K562 (cell line): ENCODE measurements around the gene ZG16B. TPM values are rescaled to one million over a fixed set of nuclear protein-coding genes. Genes with fewer than 3 reads are reported as not detected.

Experiments used
- ATAC-seq: fragments of 200-7000 bp; cut with Tn5 transposase; 3 replicates; pipeline ENCODE4 v1.9.1; 2020; ENCODE audit warnings: moderate library complexity
- BruUV-seq: library from RNA; stranded (reverse); fragments of 400-500 nt; replicated peaks from 2 replicates; lab custom pipeline; 2021; lab: Mats Ljungman, UMichigan
- CTCF ChIA-PET: fragments of 300-600 bp; formaldehyde crosslinking; extraction: SDS; loops from one replicate; lab custom pipeline; 2021; ENCODE audit warnings: low intra/inter-chr PET ratio; lab: Yijun Ruan, JAX
- POLR2A ChIA-PET: fragments of 300-600, 350-650 bp; sonication (Branson Sonifier 250); formaldehyde crosslinking; extraction: SDS; loops from one replicate; lab custom pipeline; 2021; ENCODE audit warnings: antibody characterized with exemption, inconsistent platforms; lab: Yijun Ruan, JAX
- DNase-seq, 4 experiments: peaks; one replicate each; pipeline versions ENCODE4 v3.0.0 to v3.0.0-alpha.2; 2011 to 2018; ENCODE audit warnings: low spot score in 3 of 4, mixed read lengths in 3 of 4; ENCODE audit errors: extremely low read depth in 1 of 4
- FAIRE-seq: peaks from 2 replicates; lab custom pipeline; 2011; peaks lifted over from hg19 to GRCh38; lab: Jason Lieb, UNC
- H2AFZ ChIP-seq: 2 replicates; pipeline ENCODE4 v1.6.0; 2011; ENCODE audit warnings: low read depth, low read length, control low read depth, inconsistent platforms
- H3K27ac ChIP-seq: fragments of 200-600 bp; 3 replicates; pipeline ENCODE4 v1.8.0; 2011; ENCODE audit warnings: low read depth, mild to moderate bottlenecking, control low read depth, inconsistent platforms, low read length, moderate library complexity, mixed read lengths; ENCODE audit errors: extremely low read depth
- H3K27me3 ChIP-seq, 2 experiments: fragments of 300-600 bp in 1 of 2; 2 replicates in 1 of 2; 3 replicates in 1 of 2; pipeline versions ENCODE4 v1.6.0 to v1.8.0; 2011; ENCODE audit warnings: inconsistent platforms in 2 of 2, low read length in 2 of 2, mild to moderate bottlenecking in 1 of 2, mixed read lengths in 1 of 2, moderate library complexity in 1 of 2; ENCODE audit not compliant: control insufficient read depth in 2 of 2, insufficient read depth in 2 of 2
- H3K36me3 ChIP-seq: fragments of 300-600 bp; 3 replicates; pipeline ENCODE4 v1.8.0; 2011; ENCODE audit warnings: mild to moderate bottlenecking, low read length, inconsistent platforms; ENCODE audit not compliant: control insufficient read depth, insufficient read depth
- H3K4me1 ChIP-seq, 2 experiments: fragments of 200-600 bp in 1 of 2; replicated peaks in 1 of 2; 2 replicates in 1 of 2; 3 replicates in 1 of 2; pipeline versions ENCODE4 v1.5.1 to v1.8.0; 2011; ENCODE audit warnings: inconsistent platforms in 2 of 2, low read length in 2 of 2, mild to moderate bottlenecking in 1 of 2, mixed read lengths in 1 of 2, moderate library complexity in 1 of 2; ENCODE audit not compliant: control insufficient read depth in 2 of 2, insufficient read depth in 2 of 2
- H3K4me2 ChIP-seq: 2 replicates; pipeline ENCODE4 v1.6.1; 2011; ENCODE audit warnings: low read length, control low read depth, inconsistent platforms, mixed read lengths; ENCODE audit not compliant: insufficient read depth
- H3K4me3 ChIP-seq: fragments of 200-600 bp; sonication (generic), shearing (Covaris generic); 2 replicates; pipeline ENCODE4 v1.5.1; 2016; ENCODE audit warnings: control low read depth, inconsistent platforms
- H3K79me2 ChIP-seq: fragments of 200-600 bp; 3 replicates; pipeline ENCODE4 v1.8.0; 2011; ENCODE audit warnings: low read length, inconsistent platforms; ENCODE audit not compliant: control insufficient read depth, insufficient read depth
- H3K9ac ChIP-seq, 2 experiments: 2 replicates each; pipeline versions ENCODE4 v1.6.0 to v1.6.1; 2011; ENCODE audit warnings: low read depth in 2 of 2, low read length in 2 of 2, control low read depth in 1 of 2, inconsistent platforms in 1 of 2, mild to moderate bottlenecking in 1 of 2, mixed read lengths in 1 of 2; ENCODE audit not compliant: insufficient read depth in 1 of 2
- H3K9me1 ChIP-seq: one replicate; pipeline ENCODE4 v1.6.0; 2011; ENCODE audit warnings: inconsistent platforms, mild to moderate bottlenecking, low read length, moderate library complexity; ENCODE audit not compliant: control insufficient read depth, insufficient read depth
- H3K9me3 ChIP-seq: replicated peaks from 2 replicates; pipeline ENCODE4 v1.5.1; 2011; ENCODE audit warnings: low read depth, low read length, inconsistent platforms; ENCODE audit not compliant: control insufficient read depth, insufficient read depth
- H4K20me1 ChIP-seq: replicated peaks from 2 replicates; pipeline ENCODE4 v1.6.1; 2011; ENCODE audit warnings: low read length, inconsistent platforms, mixed read lengths; ENCODE audit not compliant: control insufficient read depth, insufficient read depth
- CAMTA2 ChIP-seq: fragments of 250-450 bp; sonication (Bioruptor Pico); conservative IDR thresholded peaks from 2 replicates; pipeline ENCODE4 v1.5.1; 2022
- SRSF3 ChIP-seq: fragments of 200-400 bp; formaldehyde crosslinking; IDR thresholded peaks from 2 replicates; pipeline ENCODE4 v1.6.1; 2016; ENCODE audit warnings: mild to moderate bottlenecking, low read length, moderate library complexity; ENCODE audit not compliant: insufficient read depth
- ZNF224 ChIP-seq: sonication (generic); formaldehyde crosslinking; IDR thresholded peaks from 2 replicates; pipeline ENCODE4 v1.8.0; 2022; ENCODE audit warnings: mild to moderate bottlenecking, missing genetic modification reagents
- WGBS: fragments of 100-300 bp; shearing (Covaris generic); methylation state at CpG from one replicate; pipeline ENCODE4 v1.1.6; 2016; ENCODE audit warnings: low coverage, mixed read lengths; ENCODE audit not compliant: insufficient coverage; ENCODE audit errors: missing lambda C conversion rate; 5-methylcytosine and 5-hydroxymethylcytosine counted together
- in situ Hi-C: fragments of 300-500 bp; cut with MboI; formaldehyde crosslinking; loops from 4 replicates; pipeline ENCODE4 v1.15.0; 2018; ENCODE audit warnings: inconsistent platforms, mixed read lengths
- intact Hi-C: fragments of 100-400 bp; cut with micrococcal nuclease; formaldehyde crosslinking; loops from 2 replicates; pipeline ENCODE4 v1.14.2; 2022
- polyA plus RNA-seq, 8 experiments: library from polyadenylated mRNA; depleted of rRNA in 4 of 8; stranded (reverse) in 5 of 8; unstranded in 3 of 8; fragments of >200 nt; fragmentation: Nextera tagmentation in 2 of 8; fragmentation: Illumina TruSeq in 1 of 8; extraction: Ambion mirVana in 2 of 8; extraction: Trizol in 1 of 8; gene quantifications; 2 replicates each; pipeline versions ENCODE4 v1.2.1 to v1.2.3, GENCODE V29; 2011 to 2014; ENCODE audit warnings: inconsistent platforms in 1 of 8, missing spikeins in 1 of 8
- total RNA-seq, 7 experiments: library from RNA; depleted of rRNA in 6 of 7; stranded (reverse); fragments of >200 nt in 6 of 7; fragmentation: Illumina TruSeq in 2 of 7; extraction: Trizol in 2 of 7; gene quantifications; 2 replicates each; pipeline versions ENCODE4 v1.2.1 to v1.2.3, GENCODE V29; 2011 to 2021; ENCODE audit warnings: low replicate concordance in 1 of 7
- TF ChIP-seq, protein P1 (sequence below): fragments of 450-650 bp; IDR thresholded peaks from 2 replicates; pipeline ENCODE4 v1.6.1; 2016; ENCODE audit warnings: antibody characterized with exemption
- TF ChIP-seq, protein P2 (sequence below): fragments of 250-450 bp; sonication (Bioruptor Pico); IDR thresholded peaks from 2 replicates; pipeline ENCODE4 v1.8.0; 2021; ENCODE audit warnings: borderline replicate concordance, mild to moderate bottlenecking, moderate library complexity; ENCODE audit not compliant: poor library complexity, severe bottlenecking
- TF ChIP-seq, protein P3 (sequence below): fragments of 450-650 bp; formaldehyde crosslinking; IDR thresholded peaks from 2 replicates; pipeline ENCODE4 v1.4.0; 2022; ENCODE audit warnings: missing genetic modification characterization

ZG16B gene
- total and polyA plus RNA-seq, 9 of the 15 experiments (the other 6 are each of a cell fraction or from before 2014, with no cell fraction given): 0.25 to 0.43 (median 0.34) TPM; not detected in 5

DNA sequence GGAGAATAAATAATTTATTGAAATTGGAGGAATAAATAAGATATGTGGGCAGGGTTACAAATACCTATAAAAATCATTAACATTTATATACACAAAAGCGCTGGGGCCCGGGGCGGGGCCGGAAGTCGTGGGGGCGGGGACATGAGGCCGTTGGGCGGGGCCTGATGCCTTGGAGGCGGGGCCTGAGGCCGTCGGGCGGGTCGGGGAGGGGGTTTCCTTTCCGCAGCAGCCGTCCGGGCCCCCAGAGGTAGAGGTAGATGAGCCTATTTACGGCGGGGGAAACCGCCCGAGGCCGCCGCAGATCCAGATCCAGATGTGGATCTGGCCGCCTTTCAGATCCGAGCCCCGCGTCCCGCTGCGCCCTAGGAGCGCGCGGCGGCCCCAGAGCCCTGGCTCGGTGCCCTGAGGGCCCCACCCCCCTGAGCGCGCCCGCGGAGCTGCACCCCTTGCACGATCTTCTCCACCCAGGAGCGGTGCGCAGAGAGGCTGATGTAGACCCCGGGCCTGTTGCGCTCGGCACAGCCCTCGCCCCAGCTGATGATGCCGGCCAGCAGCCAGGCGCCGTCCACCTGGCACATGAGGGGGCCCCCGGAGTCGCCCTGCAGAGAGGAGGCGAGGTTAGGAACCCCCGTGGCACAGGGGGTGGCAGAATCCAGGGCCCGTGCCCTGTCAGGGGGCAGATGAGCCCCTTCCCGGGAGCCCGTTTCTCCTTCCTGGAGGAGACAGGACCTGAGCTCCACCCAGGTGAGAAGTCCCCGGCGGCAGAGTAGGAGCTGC, 22.8 kb downstream of the ZG16B start (continued):
- TF ChIP-seq, protein P1, sequence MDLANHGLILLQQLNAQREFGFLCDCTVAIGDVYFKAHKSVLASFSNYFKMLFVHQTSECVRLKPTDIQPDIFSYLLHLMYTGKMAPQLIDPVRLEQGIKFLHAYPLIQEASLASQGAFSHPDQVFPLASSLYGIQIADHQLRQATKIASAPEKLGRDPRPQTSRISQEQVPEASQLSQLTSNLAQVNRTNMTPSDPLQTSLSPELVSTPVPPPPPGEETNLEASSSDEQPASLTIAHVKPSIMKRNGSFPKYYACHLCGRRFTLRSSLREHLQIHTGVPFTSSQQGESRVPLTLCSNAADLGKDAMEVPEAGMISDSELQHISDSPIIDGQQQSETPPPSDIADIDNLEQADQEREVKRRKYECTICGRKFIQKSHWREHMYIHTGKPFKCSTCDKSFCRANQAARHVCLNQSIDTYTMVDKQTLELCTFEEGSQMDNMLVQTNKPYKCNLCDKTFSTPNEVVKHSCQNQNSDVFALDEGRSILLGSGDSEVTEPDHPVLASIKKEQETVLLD: no peak
- TF ChIP-seq ZNF224 (CRISPR knock-in tag): no peak
- TF ChIP-seq, protein P2, sequence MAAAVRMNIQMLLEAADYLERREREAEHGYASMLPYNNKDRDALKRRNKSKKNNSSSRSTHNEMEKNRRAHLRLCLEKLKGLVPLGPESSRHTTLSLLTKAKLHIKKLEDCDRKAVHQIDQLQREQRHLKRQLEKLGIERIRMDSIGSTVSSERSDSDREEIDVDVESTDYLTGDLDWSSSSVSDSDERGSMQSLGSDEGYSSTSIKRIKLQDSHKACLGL: no peak
- TF ChIP-seq, protein P3, sequence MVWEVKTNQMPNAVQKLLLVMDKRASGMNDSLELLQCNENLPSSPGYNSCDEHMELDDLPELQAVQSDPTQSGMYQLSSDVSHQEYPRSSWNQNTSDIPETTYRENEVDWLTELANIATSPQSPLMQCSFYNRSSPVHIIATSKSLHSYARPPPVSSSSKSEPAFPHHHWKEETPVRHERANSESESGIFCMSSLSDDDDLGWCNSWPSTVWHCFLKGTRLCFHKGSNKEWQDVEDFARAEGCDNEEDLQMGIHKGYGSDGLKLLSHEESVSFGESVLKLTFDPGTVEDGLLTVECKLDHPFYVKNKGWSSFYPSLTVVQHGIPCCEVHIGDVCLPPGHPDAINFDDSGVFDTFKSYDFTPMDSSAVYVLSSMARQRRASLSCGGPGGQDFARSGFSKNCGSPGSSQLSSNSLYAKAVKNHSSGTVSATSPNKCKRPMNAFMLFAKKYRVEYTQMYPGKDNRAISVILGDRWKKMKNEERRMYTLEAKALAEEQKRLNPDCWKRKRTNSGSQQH: no peak

DNA sequence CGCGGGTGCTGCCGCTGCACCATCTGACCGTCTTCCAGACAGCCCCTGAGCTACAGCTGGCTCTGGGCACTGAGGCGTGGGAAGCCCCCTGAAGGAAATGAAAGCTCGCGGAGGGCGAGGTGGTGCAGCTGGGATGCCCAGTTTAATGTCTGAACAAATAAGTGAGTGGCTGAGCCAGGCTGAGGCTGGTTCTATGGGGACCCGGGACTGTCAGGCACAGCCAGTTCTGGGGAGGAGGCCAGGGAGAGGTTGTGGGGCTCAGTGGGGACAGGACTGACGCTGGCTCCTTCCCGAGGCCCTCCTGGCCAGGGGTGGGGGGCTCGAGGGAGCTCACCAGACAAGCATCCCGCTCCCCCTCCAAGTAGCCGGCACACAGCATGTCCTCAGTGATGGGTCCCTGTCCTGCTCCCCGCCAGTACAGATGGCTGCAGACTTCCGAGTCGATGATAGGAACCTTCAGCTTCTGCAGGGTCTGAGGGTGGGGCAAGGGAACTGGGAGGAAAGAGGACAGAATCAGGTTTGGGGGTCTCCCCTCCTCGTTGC, 23.5 kb downstream of the ZG16B start:
- CTCF ChIA-PET: interaction anchor here (0.9 kb wide), 1 partner anchor 14 kb away, joined by 4 read pairs; no protein-coding TSS in a partner anchor
- BruUV-seq: no TSS peak
- no peak overlapping the region for H3K4me3 ChIP-seq
- peaks cover 7 to 26% of the 10 kb centered on the region in 2 experiments; a peak in 4 of 5 replicates for H3K27me3 ChIP-seq
- no peak for ATAC-seq
- in situ Hi-C loops (no loop called here), intact Hi-C loops (no loop called here)
- peaks cover 7 to 59% of the 10 kb centered on the region in 2 experiments; a peak in 3 of 5 replicates for H3K4me1 ChIP-seq
- no peaks in the 10 kb centered on the region for H3K9me1 ChIP-seq
- H4K20me1 ChIP-seq: no peaks in the 10 kb centered on the region
- no peak for FAIRE-seq
- H3K4me2 ChIP-seq: no peak overlapping the region
- H3K9ac ChIP-seq: no peak overlapping the region
- no peak overlapping the region for H3K27ac ChIP-seq
- no peak overlapping the region for H2AFZ ChIP-seq
- TF ChIP-seq SRSF3 (no peak), CAMTA2 (CRISPR knock-in tag) (no peak)
- H3K79me2 ChIP-seq: no peaks in the 10 kb centered on the region
- 39% methylated on average over 18 of the region's 18 CpGs for WGBS
- no peak for DNase-seq
- peaks cover 7% of the 10 kb centered on the region for H3K9me3 ChIP-seq
- H3K36me3 ChIP-seq: no peaks in the 10 kb centered on the region
- POLR2A ChIA-PET: interaction anchor here (0.6 to 1.0 kb wide), 4 partner anchors 9 to 29 kb away, joined by 3 to 6 read pairs (median 3); partner anchors contain the start of gene FLYWCH2
